Camera-type eye (tissue), 1 donor: Measurements from ENCODE around the gene KIF26B. TPM values are rescaled to one million over a fixed set of nuclear protein-coding genes. Genes with fewer than 3 reads are reported as not detected.

ENCODE experiments used
- total RNA-seq: library from RNA; depleted of rRNA; stranded (reverse); fragments of >200 nt; gene quantifications from one replicate; pipeline ENCODE4 v1.2.3, GENCODE V29; 2014

KIF26B gene
- total RNA-seq, result 10.1 TPM

GRCh38 chr1:245154429-245155271 lies at the start of gene KIF26B:
KIF26B (plus strand) TSS chr1:245154985; CDS start chr1:245155425, 440 bp downstream.

